Fibroblast of lung (primary cell): ENCODE measurements around the gene C2orf76. TPM values are rescaled to one million over a fixed set of nuclear protein-coding genes. Genes with fewer than 3 reads are reported as not detected.

Source experiments
- DNase-seq, 2 donors: peaks; one replicate each; pipeline versions ENCODE4 v3.0.0 to v3.0.0-alpha.2; 2010; ENCODE audit warnings: low read depth in 2 of 2
- H2AFZ ChIP-seq: 2 replicates; pipeline ENCODE4 v1.5.1; 2012; ENCODE audit warnings: low read length, control low read depth, inconsistent platforms
- H3K27ac ChIP-seq: 2 replicates; pipeline ENCODE4 v1.5.1; 2011; ENCODE audit warnings: low read length, control low read depth; ENCODE audit not compliant: insufficient read depth
- H3K27me3 ChIP-seq: 2 replicates; pipeline ENCODE4 v1.5.1; 2011; ENCODE audit warnings: mild to moderate bottlenecking, low read length; ENCODE audit not compliant: control insufficient read depth, insufficient read depth
- H3K36me3 ChIP-seq: 2 replicates; pipeline ENCODE4 v1.5.1; 2011; ENCODE audit warnings: low read length; ENCODE audit not compliant: control insufficient read depth, insufficient read depth
- H3K4me1 ChIP-seq: 2 replicates; pipeline ENCODE4 v1.5.1; 2011; ENCODE audit warnings: low read length; ENCODE audit not compliant: control insufficient read depth, insufficient read depth; ENCODE audit errors: extremely low read depth
- H3K4me2 ChIP-seq: 2 replicates; pipeline ENCODE4 v1.5.1; 2011; ENCODE audit warnings: low read length, control low read depth; ENCODE audit not compliant: insufficient read depth; ENCODE audit errors: extremely low read depth
- H3K4me3 ChIP-seq, 4 experiments: fragments of 200-600 bp in 1 of 4; sonication (generic) in 1 of 4; replicated peaks in 1 of 4; 2 replicates each; pipeline ENCODE4 v1.5.1; 2011 to 2016; ENCODE audit warnings: low read length in 4 of 4, low read depth in 3 of 4, mild to moderate bottlenecking in 3 of 4, control low read depth in 2 of 4, inconsistent platforms in 1 of 4, mixed read lengths in 1 of 4; ENCODE audit not compliant: insufficient read depth in 1 of 4; ENCODE audit errors: control extremely low read depth in 1 of 4
- H3K79me2 ChIP-seq: 2 replicates; pipeline ENCODE4 v1.5.1; 2012; ENCODE audit warnings: mild to moderate bottlenecking, low read length, inconsistent platforms; ENCODE audit not compliant: control insufficient read depth, insufficient read depth
- H3K9ac ChIP-seq: 2 replicates; pipeline ENCODE4 v1.5.1; 2011; ENCODE audit warnings: mild to moderate bottlenecking, low read length, control low read depth; ENCODE audit not compliant: insufficient read depth
- H3K9me3 ChIP-seq: 2 replicates; pipeline ENCODE4 v1.5.1; 2012; ENCODE audit warnings: low read depth, low read length; ENCODE audit not compliant: control insufficient read depth, insufficient read depth
- H4K20me1 ChIP-seq: 2 replicates; pipeline ENCODE4 v1.5.1; 2011; ENCODE audit warnings: low read length; ENCODE audit not compliant: control insufficient read depth, insufficient read depth; ENCODE audit errors: extremely low read depth
- EZH2 ChIP-seq: IDR thresholded peaks from 2 replicates; pipeline ENCODE4 v1.5.1; 2012; ENCODE audit warnings: low read length, control low read depth, mild to moderate bottlenecking; ENCODE audit errors: missing control alignments
- polyA plus RNA-seq, 2 donors: library from polyadenylated mRNA; depleted of rRNA in 1 of 2; stranded (reverse) in 1 of 2; unstranded in 1 of 2; fragments of >200 nt; gene quantifications; 2 replicates each; pipeline ENCODE4 v1.2.1, GENCODE V29; 2011 to 2012; ENCODE audit warnings: missing spikeins in 1 of 2
- total RNA-seq: library from RNA; depleted of rRNA; stranded (reverse); fragments of >200 nt; gene quantifications from 2 replicates; pipeline ENCODE4 v1.2.1, GENCODE V29; 2014
- TF ChIP-seq, protein P1 (sequence below), 2 donors: IDR thresholded peaks in 1 of 2; conservative IDR thresholded peaks in 1 of 2; 1 replicate in 1 of 2; 2 replicates in 1 of 2; pipeline ENCODE4 v1.5.1; 2011 to 2012; ENCODE audit warnings: low read length in 2 of 2, control low read depth in 1 of 2, inconsistent platforms in 1 of 2, low read depth in 1 of 2, mild to moderate bottlenecking in 1 of 2

Gene C2orf76
- total and polyA plus RNA-seq, 2 donors (not counting 1 experiment from before 2014, with no cell fraction given): 14.6 to 17.8 TPM

- no peak overlapping the region for H3K4me3 ChIP-seq
- no peak for DNase-seq
- H3K4me2 ChIP-seq: no peak overlapping the region
- H4K20me1 ChIP-seq: no peaks in the 10 kb centered on the region
- H3K9me3 ChIP-seq: no peaks in the 10 kb centered on the region
- no peaks in the 10 kb centered on the region for H3K27me3 ChIP-seq
- no peak overlapping the region for H3K9ac ChIP-seq
- no peak overlapping the region for H2AFZ ChIP-seq
- H3K36me3 ChIP-seq: peaks cover 7% of the 10 kb centered on the region
- H3K27ac ChIP-seq: no peak overlapping the region
- TF ChIP-seq, protein P1, sequence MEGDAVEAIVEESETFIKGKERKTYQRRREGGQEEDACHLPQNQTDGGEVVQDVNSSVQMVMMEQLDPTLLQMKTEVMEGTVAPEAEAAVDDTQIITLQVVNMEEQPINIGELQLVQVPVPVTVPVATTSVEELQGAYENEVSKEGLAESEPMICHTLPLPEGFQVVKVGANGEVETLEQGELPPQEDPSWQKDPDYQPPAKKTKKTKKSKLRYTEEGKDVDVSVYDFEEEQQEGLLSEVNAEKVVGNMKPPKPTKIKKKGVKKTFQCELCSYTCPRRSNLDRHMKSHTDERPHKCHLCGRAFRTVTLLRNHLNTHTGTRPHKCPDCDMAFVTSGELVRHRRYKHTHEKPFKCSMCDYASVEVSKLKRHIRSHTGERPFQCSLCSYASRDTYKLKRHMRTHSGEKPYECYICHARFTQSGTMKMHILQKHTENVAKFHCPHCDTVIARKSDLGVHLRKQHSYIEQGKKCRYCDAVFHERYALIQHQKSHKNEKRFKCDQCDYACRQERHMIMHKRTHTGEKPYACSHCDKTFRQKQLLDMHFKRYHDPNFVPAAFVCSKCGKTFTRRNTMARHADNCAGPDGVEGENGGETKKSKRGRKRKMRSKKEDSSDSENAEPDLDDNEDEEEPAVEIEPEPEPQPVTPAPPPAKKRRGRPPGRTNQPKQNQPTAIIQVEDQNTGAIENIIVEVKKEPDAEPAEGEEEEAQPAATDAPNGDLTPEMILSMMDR (conservative IDR thresholded peaks at IDR 0.05 in 1 of 2, IDR thresholded peaks at IDR 0.05 in 1 of 2; ENCODE audit: low read depth in 1 of 2, low read length in 2 of 2): no peak
- no peak for TF ChIP-seq EZH2
- no peaks in the 10 kb centered on the region for H3K79me2 ChIP-seq
- peaks cover 36% of the 10 kb centered on the region for H3K4me1 ChIP-seq
Measured at GRCh38 chr2:119254601-119255080, 112.0 kb downstream of the C2orf76 start.

- Histone ChIP-seq H4K20me1 (no peaks in the 10 kb centered on the region), H2AFZ (no peak overlapping the region), H3K27ac (peak overlapping the region; percentile 74), H3K36me3 (peaks cover 7% of the 10 kb centered on the region), H3K4me1 (peaks cover 36% of the 10 kb centered on the region), H3K4me2 (no peak overlapping the region), H3K27me3 (no peaks in the 10 kb centered on the region), H3K79me2 (no peaks in the 10 kb centered on the region), H3K9ac (no peak overlapping the region), H3K9me3 (no peaks in the 10 kb centered on the region), H3K4me3 (no peak overlapping the region)
- no peak for TF ChIP-seq EZH2
- TF ChIP-seq, protein P1 (conservative IDR thresholded peaks at IDR 0.05 in 1 of 2, IDR thresholded peaks at IDR 0.05 in 1 of 2; ENCODE audit: low read depth in 1 of 2, low read length in 2 of 2): no peak
- DNase-seq: no peak
Measured at GRCh38 chr2:119253760-119254600, 112.7 kb downstream of the C2orf76 start.

GRCh38 chr2:119253114-119253702 is 113.4 kb downstream of the C2orf76 start:
- Histone ChIP-seq H3K4me3 (no peak overlapping the region), H3K27ac (peak overlapping the region; percentile 74), H3K4me2 (peak overlapping the region; percentile 48), H2AFZ (no peak overlapping the region), H3K79me2 (no peaks in the 10 kb centered on the region), H4K20me1 (no peaks in the 10 kb centered on the region), H3K9me3 (no peaks in the 10 kb centered on the region), H3K4me1 (peaks cover 36% of the 10 kb centered on the region), H3K36me3 (peaks cover 7% of the 10 kb centered on the region), H3K27me3 (no peaks in the 10 kb centered on the region), H3K9ac (no peak overlapping the region)
- peak; percentile 69 to 77 for DNase-seq
- TF ChIP-seq, protein P1 (conservative IDR thresholded peaks at IDR 0.05 in 1 of 2, IDR thresholded peaks at IDR 0.05 in 1 of 2; ENCODE audit: low read depth in 1 of 2, low read length in 2 of 2): no peak
- no peak for TF ChIP-seq EZH2
